Neural progenitor cell (in vitro differentiated cells): ENCODE measurements around the gene MLST8. TPM values are rescaled to one million over a fixed set of nuclear protein-coding genes. Genes with fewer than 3 reads are reported as not detected.

ENCODE experiments used
- DNase-seq: peaks from one replicate; pipeline ENCODE4 v3.0.0-alpha.2; 2016; ENCODE audit warnings: low spot score
- H2AFZ ChIP-seq: fragments of 200-600 bp; sonication (generic); replicated peaks from 2 replicates; pipeline ENCODE4 v1.6.1; 2016; ENCODE audit warnings: antibody characterized with exemption
- H3F3A ChIP-seq: fragments of 200-600 bp; sonication (generic); 2 replicates; pipeline ENCODE4 v1.6.1; 2016; ENCODE audit warnings: antibody characterized with exemption, low read depth
- H3K27ac ChIP-seq: fragments of 200-600 bp; sonication (generic); 2 replicates; pipeline ENCODE4 v1.5.1; 2016; ENCODE audit warnings: mild to moderate bottlenecking
- H3K27me3 ChIP-seq: fragments of 200-600 bp; sonication (generic); 2 replicates; pipeline ENCODE4 v1.6.1; 2016; ENCODE audit warnings: mild to moderate bottlenecking, moderate library complexity
- H3K36me3 ChIP-seq: fragments of 200-600 bp; sonication (generic); 2 replicates; pipeline ENCODE4 v1.5.1; 2016
- H3K4me1 ChIP-seq: fragments of 200-600 bp; sonication (generic); 2 replicates; pipeline ENCODE4 v1.6.1; 2016; ENCODE audit warnings: mixed run types
- H3K4me2 ChIP-seq: fragments of 200-600 bp; sonication (generic); 2 replicates; pipeline ENCODE4 v1.6.1; 2016
- H3K4me3 ChIP-seq: fragments of 200-600 bp; sonication (generic); 2 replicates; pipeline ENCODE4 v1.5.1; 2016
- H3K79me2 ChIP-seq: fragments of 200-600 bp; sonication (generic); 2 replicates; pipeline ENCODE4 v1.6.1; 2016; ENCODE audit warnings: low read depth
- H3K9ac ChIP-seq: fragments of 200-600 bp; sonication (generic); 2 replicates; pipeline ENCODE4 v1.6.1; 2016
- H3K9me3 ChIP-seq: fragments of 200-600 bp; sonication (generic); 2 replicates; pipeline ENCODE4 v1.5.1; 2016; ENCODE audit warnings: low read depth
- H4K20me1 ChIP-seq: fragments of 200-600 bp; sonication (generic); 2 replicates; pipeline ENCODE4 v1.6.1; 2016; ENCODE audit warnings: low read depth
- H3K27ac Mint-ChIP-seq: 3 replicates; pipeline ENCODE4 v1.8.0; 2021; ENCODE audit warnings: mixed read lengths
- H3K27me3 Mint-ChIP-seq: 2 replicates; pipeline ENCODE4 v1.8.0; 2022; ENCODE audit warnings: low read depth, mild to moderate bottlenecking, inconsistent platforms, moderate library complexity, mixed read lengths; ENCODE audit not compliant: insufficient read depth
- H3K36me3 Mint-ChIP-seq: 3 replicates; pipeline ENCODE4 v1.8.0; 2021; ENCODE audit warnings: mixed read lengths
- H3K4me1 Mint-ChIP-seq: 3 replicates; pipeline ENCODE4 v1.8.0; 2021; ENCODE audit warnings: mixed read lengths
- H3K4me3 Mint-ChIP-seq: 3 replicates; pipeline ENCODE4 v1.8.0; 2021; ENCODE audit warnings: mild to moderate bottlenecking, moderate library complexity, mixed read lengths
- H3K9me3 Mint-ChIP-seq: 3 replicates; pipeline ENCODE4 v1.8.0; 2020; ENCODE audit warnings: mixed read lengths
- CTCF ChIP-seq: fragments of 200-600 bp; sonication (generic); IDR thresholded peaks from 2 replicates; pipeline ENCODE4 v1.5.1; 2017; ENCODE audit warnings: antibody characterized with exemption, mild to moderate bottlenecking
- EZH2 ChIP-seq: fragments of 200-600 bp; sonication (generic); IDR thresholded peaks from 2 replicates; pipeline ENCODE4 v1.6.1; 2017; ENCODE audit warnings: antibody characterized with exemption, mild to moderate bottlenecking, moderate library complexity
- EZH2phosphoT487 ChIP-seq: fragments of 200-600 bp; sonication (generic); IDR thresholded peaks from 2 replicates; pipeline ENCODE4 v1.6.1; 2017; ENCODE audit warnings: antibody characterized with exemption
- total RNA-seq: library from RNA; depleted of rRNA; stranded (reverse); fragments of >200 nt; gene quantifications from 2 replicates; pipeline ENCODE4 v1.2.3, GENCODE V29; 2015; ENCODE audit warnings: low replicate concordance

MLST8 gene
- total RNA-seq, 1 donor from 2014 or later = 24.9 TPM

GRCh38 chr16:2186064-2186463 is 19.2 kb upstream of the MLST8 start:
- TF ChIP-seq CTCF = no peak
- no peak for TF ChIP-seq EZH2
- TF ChIP-seq EZH2phosphoT487 = no peak
- Histone ChIP-seq H3K36me3 (no peaks in the 10 kb centered on the region), H3K27me3 (no peaks in the 10 kb centered on the region), H3K4me1 (no peaks in the 10 kb centered on the region), H2AFZ (no peak overlapping the region), H3K4me3 (no peak overlapping the region), H3K9me3 (no peaks in the 10 kb centered on the region), H3K27ac (no peak overlapping the region), H3F3A (no peaks in the 10 kb centered on the region), H3K4me2 (no peak overlapping the region), H4K20me1 (no peaks in the 10 kb centered on the region), H3K79me2 (no peaks in the 10 kb centered on the region), H3K9ac (no peak overlapping the region)
- Mint-ChIP-seq H3K27me3 (peaks cover 9% of the 10 kb centered on the region), H3K4me3 (no peak overlapping the region), H3K9me3 (no peaks in the 10 kb centered on the region), H3K36me3 (peaks cover 2% of the 10 kb centered on the region), H3K27ac (peak overlapping the region; percentile 74), H3K4me1 (peaks cover 3% of the 10 kb centered on the region)
- DNase-seq = no peak

GRCh38 chr16:2186505-2186904 is 18.7 kb upstream of the MLST8 start:
- TF ChIP-seq EZH2 (no peak), CTCF (no peak), EZH2phosphoT487 (no peak)
- H3K36me3 ChIP-seq = no peaks in the 10 kb centered on the region
- no peak overlapping the region for H3K4me3 ChIP-seq
- no peak overlapping the region for H3K9ac ChIP-seq
- no peak overlapping the region for H3K27ac ChIP-seq
- no peaks in the 10 kb centered on the region for H3K4me1 ChIP-seq
- H3K4me3 Mint-ChIP-seq = no peak overlapping the region
- no peak for DNase-seq
- no peaks in the 10 kb centered on the region for H4K20me1 ChIP-seq
- H3K9me3 ChIP-seq = no peaks in the 10 kb centered on the region
- no peaks in the 10 kb centered on the region for H3K27me3 ChIP-seq
- H2AFZ ChIP-seq = no peak overlapping the region
- no peaks in the 10 kb centered on the region for H3K79me2 ChIP-seq
- H3K9me3 Mint-ChIP-seq = no peaks in the 10 kb centered on the region
- H3K4me2 ChIP-seq = no peak overlapping the region
- peaks cover 2% of the 10 kb centered on the region for H3K36me3 Mint-ChIP-seq
- peaks cover 3% of the 10 kb centered on the region for H3K4me1 Mint-ChIP-seq
- peaks cover 9% of the 10 kb centered on the region for H3K27me3 Mint-ChIP-seq
- H3F3A ChIP-seq = no peaks in the 10 kb centered on the region
- peak overlapping the region; percentile 74 for H3K27ac Mint-ChIP-seq

GRCh38 chr16:2187212-2187611 is 18.0 kb upstream of the MLST8 start:
- Mint-ChIP-seq H3K4me1 (no peaks in the 10 kb centered on the region), H3K27me3 (peaks cover 6% of the 10 kb centered on the region), H3K27ac (no peak overlapping the region), H3K4me3 (no peak overlapping the region), H3K36me3 (peaks cover under 1% of the 10 kb centered on the region), H3K9me3 (no peaks in the 10 kb centered on the region)
- H3K4me3 ChIP-seq = no peak overlapping the region
- H3K4me1 ChIP-seq = no peaks in the 10 kb centered on the region
- no peak for DNase-seq
- no peaks in the 10 kb centered on the region for H3K9me3 ChIP-seq
- no peaks in the 10 kb centered on the region for H3K79me2 ChIP-seq
- no peak overlapping the region for H3K4me2 ChIP-seq
- H3K27ac ChIP-seq = no peak overlapping the region
- no peak overlapping the region for H2AFZ ChIP-seq
- no peaks in the 10 kb centered on the region for H3K27me3 ChIP-seq
- no peaks in the 10 kb centered on the region for H4K20me1 ChIP-seq
- H3K36me3 ChIP-seq = no peaks in the 10 kb centered on the region
- H3K9ac ChIP-seq = no peak overlapping the region
- TF ChIP-seq CTCF = no peak
- no peak for TF ChIP-seq EZH2
- no peak for TF ChIP-seq EZH2phosphoT487
- H3F3A ChIP-seq = no peaks in the 10 kb centered on the region
